Amniotic epithelial cell (primary cell): Measurements from ENCODE around the gene ADK.
A peak's percentile ranks its signal among the peaks of the same experiment; 100 is the strongest.
"Not testable (repeated sequence)": the region's sequence is repeated elsewhere in the genome, so short reads cannot be mapped to it uniquely, and the experiment has no call there.

Experiments
- DNase-seq: peaks from one replicate; pipeline ENCODE4 v3.0.0-alpha.2; 2010; ENCODE audit warnings: low read depth

ADK gene

DNA sequence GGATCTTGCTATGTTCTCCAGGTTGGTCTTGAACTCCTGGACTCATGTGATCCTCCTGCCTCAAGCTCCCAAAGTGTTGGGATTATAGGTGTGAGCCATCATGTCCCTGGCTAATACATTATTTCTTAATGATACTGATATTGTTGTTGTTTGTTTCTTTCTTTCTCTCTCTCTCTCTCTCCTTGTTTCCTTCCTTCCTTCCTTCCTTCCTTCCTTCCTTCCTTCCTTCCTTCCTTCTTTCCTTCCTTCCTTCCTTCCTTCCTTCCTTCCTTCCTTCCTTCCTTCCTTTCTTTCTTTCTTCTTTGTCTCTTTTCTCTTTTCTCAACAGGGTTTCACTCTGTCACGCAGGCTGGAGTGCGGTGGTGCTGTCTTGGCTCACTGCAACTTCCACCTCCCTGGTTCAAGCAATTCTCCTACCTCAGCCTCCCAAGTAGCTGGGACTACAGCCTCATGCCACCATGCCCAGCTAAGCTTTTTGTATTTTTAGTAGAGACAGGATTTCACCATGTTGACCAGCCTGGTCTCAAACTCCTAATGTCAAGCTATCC is 149.1 kb downstream of the ADK start:
- DNase-seq = not testable (repeated sequence)

DNA sequence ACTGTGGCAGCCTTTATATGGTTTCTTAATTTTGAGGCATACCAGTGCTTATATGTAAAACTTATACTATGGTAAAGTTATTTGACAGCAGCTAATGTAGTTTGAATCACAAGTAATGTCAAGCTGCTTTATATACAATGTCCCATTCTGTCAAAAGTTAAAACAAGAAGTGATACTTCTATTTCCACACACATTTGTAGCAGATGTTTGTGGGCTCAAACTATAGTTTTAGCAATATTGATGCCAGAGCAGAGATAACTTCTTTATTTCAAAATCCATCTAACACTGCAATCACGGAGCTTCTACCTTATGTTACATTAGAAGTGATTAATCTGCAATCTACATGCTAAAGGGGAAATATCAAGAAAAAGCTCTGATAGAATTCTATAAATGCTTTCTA is 149.6 kb downstream of the ADK start:
- no peak for DNase-seq

DNA sequence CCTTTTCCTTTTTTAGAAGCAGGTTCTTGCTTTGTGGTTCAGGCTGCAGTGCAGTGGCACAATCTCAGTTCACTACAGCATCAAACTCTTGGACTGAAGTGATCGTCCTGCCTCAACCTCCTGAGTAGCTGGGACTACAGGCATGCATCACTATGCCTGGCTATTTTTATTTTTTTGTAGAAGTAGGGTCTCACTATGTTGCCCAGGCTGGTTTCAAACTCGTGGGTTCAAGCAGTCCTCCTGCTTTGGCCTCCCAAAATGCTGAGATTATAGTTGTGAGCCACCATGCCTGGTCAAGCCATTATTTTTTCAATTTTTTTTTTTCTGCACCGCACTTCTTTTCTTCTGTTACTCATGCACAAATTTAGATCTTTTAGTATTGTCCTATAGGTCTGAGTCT is 154.7 kb downstream of the ADK start:
- DNase-seq = no peak

DNA sequence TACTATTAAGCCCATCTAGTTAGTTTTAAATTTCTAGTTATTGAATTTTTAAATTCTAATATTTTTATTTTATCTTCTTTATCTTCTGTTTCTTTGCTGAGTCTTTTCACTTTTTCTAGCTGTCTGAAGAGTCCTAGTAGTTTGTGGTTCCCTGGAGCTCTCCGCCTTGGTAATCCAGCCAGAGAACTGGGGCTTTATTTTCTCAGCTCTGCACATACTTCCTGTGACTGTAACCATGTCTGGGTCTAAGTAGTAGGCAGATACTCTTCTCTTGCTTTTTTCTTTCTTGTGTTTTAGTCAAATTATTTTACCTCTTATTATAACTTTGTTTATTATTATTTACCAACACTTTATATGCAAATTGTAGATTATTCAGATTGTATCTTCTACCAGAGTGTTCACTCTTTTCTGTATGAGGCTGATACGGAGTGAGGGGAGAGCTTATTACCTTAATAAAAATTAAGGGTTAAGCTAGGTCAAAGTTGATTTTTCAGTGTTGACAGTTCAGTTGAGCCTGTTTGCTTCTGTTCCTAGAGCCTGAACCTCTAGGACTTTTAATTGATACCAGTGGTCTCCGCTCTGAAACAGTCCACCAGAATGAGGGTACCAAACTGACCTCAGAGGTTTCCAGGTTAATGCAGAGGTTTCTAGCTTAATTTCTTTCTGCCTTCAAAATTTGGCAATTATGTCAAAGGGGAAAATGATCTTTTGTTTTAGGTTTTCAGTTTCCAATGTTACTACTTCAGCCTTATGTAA is 155.4 kb downstream of the ADK start:
- DNase-seq = no peak

DNA sequence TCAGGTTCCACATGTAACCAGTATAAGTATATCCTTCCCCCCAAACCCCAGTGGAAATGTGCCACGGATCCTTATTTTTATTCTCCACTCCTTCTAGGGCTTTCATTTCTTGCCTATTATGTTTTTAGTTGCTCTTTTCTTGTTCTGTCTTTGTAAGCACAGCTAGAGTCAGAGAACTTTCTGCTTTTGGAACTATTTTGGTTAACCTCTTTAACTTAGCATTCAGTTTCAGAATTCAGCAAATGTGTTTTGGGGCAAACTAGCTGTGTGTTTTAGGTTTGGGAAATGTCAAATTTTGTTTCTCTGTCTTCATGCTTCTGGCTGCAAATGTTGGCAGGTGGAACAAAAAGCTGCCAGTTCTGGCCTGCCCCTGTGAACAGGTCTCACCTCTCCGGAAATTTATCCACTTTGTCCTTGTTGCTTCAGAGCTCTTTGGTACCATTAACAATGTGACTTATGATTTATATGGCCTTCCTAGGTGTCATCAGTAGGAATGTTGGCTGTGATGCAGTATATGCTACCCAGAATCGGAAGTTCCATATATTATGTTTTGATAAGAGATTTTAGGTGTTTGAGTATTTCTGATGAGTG is 156.1 kb downstream of the ADK start:
- no peak for DNase-seq

DNA sequence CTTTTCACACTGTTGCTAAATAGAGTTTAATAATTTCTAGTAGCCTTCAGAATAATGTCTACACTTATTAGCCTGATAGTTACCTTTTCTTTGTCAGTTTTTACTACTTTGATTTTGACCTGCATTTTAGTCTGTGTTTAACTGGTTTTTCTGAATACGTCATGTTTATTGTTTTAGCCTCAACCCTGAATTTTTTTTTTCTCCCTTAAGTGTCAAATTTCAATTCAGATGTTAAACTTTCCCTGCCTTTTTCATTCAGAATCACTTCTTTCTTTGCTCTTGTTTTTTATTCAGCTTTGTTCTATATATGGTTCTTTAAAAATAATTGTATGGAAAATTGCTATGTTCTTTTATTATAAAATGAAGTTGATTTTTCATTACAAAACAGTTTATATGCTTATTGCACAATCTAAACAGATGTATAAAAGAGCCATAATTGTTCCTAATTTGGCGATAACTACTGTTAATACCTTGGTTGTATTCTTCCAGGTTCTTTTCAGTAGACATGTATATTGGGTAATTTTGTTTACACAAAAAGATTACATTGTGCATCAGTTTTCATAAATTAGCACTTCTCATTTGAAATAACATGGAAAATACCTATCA is 159.7 kb downstream of the ADK start:
- DNase-seq = no peak

DNA sequence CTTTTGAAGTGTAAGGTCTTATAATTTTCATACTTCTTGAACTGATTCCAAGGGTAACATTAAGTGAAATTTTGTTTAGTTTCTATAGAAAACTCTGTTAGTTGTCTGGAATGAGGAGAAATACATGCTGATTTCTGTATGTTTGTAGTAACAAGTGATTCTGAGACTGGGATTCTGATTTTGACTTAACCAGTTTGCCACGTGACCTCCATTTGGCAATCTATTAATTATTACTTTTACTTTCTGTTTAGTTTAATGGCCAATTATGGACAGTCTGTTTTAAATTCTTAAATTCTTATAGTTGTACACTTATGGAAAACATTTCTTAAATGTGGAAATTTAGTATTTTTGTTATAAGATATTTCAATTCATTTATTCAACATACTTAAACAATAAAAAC is 163.1 kb downstream of the ADK start:
- DNase-seq = no peak

DNA sequence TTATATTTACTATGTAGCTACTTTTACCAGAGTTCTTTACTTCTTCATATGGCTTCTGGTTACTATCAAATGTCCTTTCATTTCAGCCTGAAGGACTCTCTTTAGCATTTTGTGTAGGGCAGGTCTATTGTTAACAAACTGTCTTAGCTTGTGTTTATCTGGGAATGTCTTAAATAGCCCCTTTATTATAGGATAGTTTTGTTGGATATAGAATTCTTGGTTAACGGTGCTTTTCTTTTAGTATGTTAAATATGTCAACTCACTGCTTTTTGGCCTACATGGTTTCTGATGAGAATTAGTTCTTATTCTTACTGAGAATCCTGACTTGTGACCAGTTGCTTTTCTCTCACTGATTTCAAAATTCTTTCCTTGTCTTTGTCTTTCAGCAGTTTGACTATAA is 169.0 kb downstream of the ADK start:
- no peak for DNase-seq

DNA sequence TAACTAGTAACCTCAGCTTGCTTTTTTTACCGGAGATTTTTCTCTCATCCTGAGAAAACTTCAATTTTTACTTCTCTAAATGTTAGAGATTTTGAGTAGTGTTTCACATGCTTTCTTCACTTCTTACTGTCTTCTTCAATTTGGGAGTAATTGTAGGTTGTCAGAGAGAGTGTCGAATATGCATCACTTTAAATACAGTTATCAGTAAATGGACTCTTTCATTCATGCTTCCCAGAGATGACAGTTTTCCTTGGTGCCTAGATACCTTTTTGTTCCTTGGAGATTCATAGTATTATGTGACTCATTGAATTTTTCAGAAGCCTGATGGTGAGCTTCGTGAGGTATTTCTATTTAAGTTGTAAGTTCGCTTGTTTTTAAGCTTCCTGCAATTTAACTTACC is 169.7 kb downstream of the ADK start:
- DNase-seq = no peak

DNA sequence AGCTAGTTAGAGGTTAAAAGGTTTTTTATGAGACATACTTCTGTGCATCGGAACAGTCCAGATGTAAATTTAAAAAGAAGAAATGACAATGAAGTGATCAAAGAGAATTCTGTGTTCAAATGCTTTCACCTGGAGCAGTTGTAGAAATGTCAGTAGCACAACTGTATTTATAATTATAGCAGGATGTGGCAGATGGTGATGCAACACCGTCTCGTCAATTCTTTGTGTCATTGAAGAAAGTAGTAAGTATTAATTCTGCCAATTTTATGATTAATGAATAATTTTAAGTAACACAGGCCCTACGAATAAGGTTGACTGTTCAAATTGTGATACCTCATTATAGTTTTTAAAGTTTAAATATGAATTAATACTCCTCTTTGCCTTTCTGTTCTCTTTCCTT is 171.1 kb downstream of the ADK start:
- no peak for DNase-seq

DNA sequence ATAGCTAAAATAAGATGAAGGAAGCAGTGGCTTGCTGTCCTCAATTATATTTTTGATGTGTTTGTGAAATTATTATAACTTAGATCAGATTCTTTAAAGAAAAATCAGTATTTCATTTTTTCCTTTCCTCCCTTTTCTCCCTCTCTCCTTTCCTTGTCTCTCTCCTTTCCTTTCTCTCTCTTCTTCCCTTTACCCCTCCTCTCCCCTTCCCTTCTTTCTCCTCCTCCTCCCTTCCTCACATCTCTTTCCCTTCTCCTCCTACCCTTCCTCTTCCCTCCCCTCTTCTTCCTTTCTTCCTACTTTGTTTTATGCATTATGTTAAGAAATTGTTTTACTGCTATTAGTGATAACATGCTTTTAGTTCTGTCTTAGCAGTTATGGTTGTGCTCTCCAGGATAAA is 171.5 kb downstream of the ADK start:
- DNase-seq = no peak

DNA sequence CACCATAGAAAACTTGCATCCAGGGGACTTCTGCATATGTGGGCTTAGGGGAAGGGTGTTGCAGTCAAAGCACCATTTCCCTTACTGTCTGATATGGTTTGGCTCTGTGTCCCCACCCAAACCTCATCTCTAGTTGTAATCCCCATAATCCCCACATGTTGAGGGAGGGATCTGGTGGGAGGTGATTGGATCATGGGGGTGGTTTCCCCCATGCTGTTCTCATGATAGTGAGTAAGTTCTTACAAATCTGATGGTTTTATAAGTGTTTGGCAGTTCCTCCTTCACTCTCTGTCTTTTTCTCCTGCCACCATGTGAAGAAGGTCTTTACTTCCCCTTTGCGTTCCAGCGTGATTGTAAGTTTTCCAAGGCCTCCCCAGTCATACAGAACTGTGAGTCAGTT is 177.4 kb downstream of the ADK start:
- DNase-seq = no peak

DNA sequence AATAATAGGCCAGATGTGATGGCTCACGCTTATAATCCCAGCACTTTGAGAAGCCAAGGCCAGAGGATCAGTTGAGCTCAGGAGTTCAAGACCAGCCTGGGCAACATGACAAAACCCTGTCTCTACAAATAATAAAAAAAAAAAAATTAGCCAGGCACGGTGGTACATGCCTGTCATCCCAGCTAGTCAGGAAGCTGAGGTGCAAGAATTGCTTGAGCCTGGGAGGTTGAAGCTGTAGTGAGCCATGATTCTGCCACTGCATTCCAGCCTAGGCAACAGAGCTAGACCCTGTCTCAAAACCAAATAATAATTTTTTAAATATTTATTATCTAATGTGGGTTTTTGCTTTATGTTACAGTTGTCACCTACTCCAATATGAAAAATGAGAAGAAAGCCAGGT is 178.9 kb downstream of the ADK start:
- peak; percentile 47 for DNase-seq

DNA sequence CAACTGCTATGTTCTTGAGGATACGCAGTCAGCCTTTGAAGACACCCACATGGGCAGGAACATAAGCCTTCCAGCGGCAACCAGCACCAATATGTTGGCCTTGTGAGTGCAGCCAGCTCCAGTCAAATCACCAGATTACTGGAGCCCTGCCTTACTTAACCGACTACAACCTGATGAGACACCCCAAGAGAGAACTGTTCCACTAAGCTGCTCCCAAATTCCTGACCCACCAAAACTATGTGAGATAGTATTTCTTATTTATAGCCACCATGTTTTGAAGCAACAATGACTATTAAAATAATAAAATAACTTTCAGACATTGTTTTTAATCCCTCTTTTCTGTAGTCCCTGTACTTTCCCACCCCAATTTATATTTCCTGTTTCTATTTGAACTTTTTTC is 179.6 kb downstream of the ADK start:
- DNase-seq = no peak

DNA sequence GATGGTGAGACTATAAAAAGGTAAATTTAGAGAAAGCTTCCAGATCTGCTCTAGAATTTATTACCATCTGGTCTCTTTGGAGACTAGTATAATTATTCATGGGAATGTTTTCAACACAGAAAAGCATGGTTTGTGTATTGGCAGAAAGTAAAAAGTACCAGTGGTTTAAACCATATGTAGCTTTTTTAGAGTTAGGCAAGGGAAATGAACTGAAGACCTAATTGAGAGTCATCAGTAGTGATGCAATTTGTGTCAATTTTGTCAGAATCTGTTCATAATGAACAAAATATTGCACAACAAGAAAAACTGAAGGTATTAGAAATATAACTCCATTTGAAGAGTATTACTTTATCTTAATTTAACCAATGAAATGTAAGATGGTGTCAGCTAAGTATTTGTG is 181.4 kb downstream of the ADK start:
- no peak for DNase-seq

DNA sequence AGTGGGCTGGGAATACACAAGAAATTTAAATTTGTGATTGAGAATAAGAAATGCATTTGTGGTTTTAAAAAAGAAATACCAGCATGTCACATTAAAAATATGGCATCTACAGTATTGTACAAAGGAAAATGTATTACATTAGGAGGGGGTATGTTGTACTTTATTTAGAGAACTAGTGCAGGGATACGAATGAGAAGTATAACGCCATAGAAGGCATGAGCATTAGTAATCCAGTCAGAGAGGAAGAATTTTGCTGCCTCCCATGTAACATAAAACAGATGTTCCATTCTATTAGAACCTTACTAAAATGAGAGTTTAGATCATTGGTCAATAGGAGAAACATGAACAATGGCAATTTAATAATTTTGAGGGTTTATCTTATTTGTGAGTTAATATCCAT is 182.2 kb downstream of the ADK start:
- DNase-seq = peak; percentile 19

DNA sequence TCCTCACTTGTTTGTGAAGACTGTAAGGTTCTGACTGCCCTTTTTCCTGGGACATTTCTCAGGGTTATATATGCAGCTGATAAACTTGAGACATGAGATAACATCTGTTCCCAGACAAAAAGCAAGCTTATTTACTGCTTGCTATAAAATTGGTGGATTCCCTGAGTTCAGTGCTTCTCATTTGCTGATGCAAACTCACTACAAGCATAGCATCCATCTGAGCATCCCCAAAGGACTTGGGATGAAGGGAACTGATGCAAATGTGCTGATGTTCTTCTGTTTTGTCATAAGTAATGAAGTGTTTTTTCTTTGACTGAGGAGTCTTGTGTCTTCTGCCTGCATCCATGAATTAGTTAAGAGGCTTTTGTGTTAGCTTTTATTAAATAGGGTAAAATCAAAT is 183.2 kb downstream of the ADK start:
- no peak for DNase-seq

DNA sequence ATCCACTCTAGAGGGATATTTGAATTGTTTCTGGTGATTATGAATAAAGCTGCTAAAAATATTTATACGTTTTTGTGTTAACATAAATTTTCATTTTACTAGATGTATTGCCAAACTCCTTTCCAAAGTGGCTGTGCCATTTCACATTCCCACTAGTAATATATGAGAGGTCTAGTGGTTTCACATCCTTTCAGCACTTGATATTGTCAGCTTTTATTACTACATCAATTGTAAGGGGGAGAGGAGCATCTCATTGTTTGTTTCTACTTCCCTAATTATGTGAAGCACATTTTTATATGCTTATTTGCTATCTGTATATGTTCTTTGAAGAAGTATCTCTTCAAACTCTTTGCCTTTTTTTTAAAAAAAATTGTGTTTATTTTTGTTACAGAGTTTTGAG is 184.5 kb downstream of the ADK start:
- DNase-seq = no peak

DNA sequence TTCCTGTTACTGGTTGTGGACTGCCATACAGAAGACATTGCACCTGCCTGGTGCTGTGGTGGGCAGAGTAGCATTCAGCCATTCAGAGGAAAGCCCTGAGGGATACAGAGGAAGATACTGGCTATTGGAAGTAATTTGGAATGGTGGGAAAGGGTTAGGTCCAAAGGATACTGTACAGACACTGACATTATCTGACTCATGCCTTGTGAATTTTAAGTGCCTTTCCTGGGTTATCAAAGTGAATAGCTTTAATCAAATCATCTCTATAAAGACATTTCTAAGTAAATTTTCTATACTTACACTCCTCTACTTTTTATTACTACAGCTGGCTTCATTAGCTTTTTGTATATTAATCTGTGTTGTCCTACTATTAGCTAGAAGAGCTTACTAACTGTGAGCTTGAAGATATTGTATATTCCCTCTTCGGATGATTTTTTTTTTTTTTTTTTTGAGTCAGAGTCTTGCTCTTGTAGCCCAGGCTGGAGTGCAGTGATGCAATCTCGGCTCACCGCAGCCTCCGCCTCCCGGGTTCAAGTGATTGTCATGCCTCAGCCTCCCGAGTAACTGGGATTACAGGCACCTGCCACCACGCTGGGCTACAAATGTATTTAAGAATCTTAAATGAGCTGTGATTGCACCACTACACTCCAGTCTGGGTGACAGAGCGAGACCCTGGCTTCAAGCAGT is 186.5 kb downstream of the ADK start:
- DNase-seq = no peak

DNA sequence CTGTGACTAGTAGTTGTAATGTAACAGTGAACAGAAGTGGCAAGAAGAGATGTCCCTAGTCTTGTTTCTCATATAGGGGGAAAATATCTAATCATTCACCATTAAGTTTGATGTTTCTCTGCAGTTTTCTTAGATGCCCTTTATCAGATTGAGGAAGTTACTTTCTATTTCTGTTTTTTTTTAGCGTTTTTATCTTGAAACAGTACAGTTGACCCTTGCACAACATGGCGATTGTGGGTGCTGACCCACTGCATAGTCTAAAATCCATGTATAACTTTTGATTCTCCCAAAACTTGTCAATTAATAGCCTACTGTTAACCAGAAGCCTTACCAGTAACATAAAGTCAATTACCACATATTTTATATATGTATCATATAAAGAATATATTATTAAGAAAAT is 192.0 kb downstream of the ADK start:
- no peak for DNase-seq

DNA sequence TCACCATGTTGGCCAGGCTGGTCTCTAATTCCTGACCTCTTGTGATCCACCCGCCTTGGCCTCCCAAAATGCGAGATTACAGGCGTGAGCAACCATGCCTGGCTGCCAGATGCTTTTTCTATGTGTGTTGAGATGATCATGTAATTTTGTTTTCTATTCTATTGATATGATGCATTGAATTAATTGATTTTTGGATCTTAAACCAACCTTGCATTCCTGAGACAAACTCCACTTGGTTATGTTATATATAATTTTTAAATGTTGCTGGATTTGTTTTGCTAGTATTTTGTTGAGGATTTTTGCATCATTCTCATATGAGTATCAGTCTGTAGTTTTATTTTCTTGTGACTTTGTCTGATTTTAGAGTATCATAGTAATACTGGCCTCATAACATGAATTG is 192.8 kb downstream of the ADK start:
- no peak for DNase-seq

DNA sequence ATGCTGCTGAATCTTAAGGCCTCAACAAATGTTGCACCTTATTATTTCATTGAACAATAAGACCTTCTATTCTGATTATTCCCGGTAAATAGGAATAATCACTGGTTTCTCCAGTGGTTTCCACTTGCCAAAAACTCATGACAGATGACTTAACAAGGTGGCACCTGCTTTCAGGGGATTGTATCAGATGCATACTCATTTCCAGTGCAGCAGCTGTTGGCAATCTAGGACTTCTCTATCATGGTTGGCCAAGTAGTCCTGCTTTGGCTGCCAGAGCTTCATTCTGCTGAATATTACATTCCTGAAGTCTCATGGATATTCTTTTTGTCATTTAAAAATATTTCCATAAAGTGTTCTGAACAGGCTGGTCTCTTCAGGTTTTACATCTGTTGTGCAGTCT is 193.3 kb downstream of the ADK start:
- no peak for DNase-seq

DNA sequence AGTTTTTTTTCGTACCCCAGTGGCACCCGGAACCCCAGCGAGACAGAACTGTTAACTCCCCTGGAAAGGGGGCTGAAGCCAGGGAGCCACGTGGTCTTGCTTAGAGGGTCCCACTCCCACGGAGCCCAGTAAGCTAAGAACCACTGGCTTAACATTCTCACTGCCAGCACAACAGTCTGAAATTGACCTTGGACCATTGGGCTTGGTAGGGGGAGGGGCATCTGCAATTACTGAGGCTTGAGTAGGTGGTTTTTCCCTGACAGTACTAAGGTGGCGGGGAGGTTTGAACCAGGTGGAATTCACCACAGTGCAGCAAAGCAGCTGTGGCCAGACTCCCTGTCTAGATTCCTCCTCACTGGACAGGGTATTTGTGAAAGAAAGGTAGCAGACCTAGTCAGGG is 196.5 kb downstream of the ADK start:
- no peak for DNase-seq
